Measurements from ENCODE around the gene CELSR1.

DNA sequence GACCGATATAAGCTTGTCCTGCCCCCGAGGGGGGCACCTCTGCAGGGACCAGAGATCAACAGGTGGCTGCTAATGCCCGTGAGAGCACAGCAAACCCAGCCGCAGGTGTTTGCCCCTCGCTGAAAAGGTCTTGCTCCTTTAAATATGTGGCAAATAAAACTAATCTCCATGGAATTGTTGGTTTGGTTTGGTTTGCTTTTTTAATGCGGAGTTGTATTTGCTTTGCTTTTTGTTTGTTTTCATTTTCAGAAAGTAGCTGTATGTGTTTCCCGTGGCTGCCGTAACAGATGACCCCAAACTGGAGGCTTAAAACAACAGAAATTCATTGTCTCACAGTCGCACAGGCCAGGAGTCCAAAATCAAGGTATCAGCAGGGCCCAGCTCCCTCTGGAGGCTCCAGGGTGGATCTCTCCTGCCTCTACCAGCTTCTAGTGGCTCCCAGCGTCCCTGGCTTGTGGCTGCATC, 93.0 kb downstream of the CELSR1 start:
- TF ChIP-seq, protein P1, sequence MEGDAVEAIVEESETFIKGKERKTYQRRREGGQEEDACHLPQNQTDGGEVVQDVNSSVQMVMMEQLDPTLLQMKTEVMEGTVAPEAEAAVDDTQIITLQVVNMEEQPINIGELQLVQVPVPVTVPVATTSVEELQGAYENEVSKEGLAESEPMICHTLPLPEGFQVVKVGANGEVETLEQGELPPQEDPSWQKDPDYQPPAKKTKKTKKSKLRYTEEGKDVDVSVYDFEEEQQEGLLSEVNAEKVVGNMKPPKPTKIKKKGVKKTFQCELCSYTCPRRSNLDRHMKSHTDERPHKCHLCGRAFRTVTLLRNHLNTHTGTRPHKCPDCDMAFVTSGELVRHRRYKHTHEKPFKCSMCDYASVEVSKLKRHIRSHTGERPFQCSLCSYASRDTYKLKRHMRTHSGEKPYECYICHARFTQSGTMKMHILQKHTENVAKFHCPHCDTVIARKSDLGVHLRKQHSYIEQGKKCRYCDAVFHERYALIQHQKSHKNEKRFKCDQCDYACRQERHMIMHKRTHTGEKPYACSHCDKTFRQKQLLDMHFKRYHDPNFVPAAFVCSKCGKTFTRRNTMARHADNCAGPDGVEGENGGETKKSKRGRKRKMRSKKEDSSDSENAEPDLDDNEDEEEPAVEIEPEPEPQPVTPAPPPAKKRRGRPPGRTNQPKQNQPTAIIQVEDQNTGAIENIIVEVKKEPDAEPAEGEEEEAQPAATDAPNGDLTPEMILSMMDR (IDR thresholded peaks at IDR 0.05): peak in 2 of 6 experiments; percentile 6 to 16
- TF ChIP-seq POLR2A (IDR thresholded peaks at IDR 0.05): no peak

Data from thyroid gland (tissue), 4 donors.